Progenitor cell of endocrine pancreas (in vitro differentiated cells): ENCODE results near the gene HBA2. TPM values are rescaled to one million over a fixed set of nuclear protein-coding genes. Genes with fewer than 3 reads are reported as not detected.
"Not testable (repeated sequence)": the region's sequence is repeated elsewhere in the genome, so short reads cannot be mapped to it uniquely, and the experiment has no call there.

ENCODE experiments used
- DNase-seq: peaks from one replicate; pipeline ENCODE4 v3.0.0; 2021; ENCODE audit warnings: low spot score; ENCODE audit not compliant: unreplicated experiment
- H3K27ac Mint-ChIP-seq: 2 replicates; pipeline ENCODE4 v1.8.0; 2021; ENCODE audit warnings: mild to moderate bottlenecking, moderate library complexity, mixed read lengths
- H3K27me3 Mint-ChIP-seq: 2 replicates; pipeline ENCODE4 v1.8.0; 2021; ENCODE audit warnings: mixed read lengths
- H3K36me3 Mint-ChIP-seq: 2 replicates; pipeline ENCODE4 v1.8.0; 2022; ENCODE audit warnings: mixed read lengths; ENCODE audit not compliant: insufficient read depth
- H3K4me1 Mint-ChIP-seq: 2 replicates; pipeline ENCODE4 v1.8.0; 2021; ENCODE audit warnings: low read depth, mixed read lengths
- H3K4me3 Mint-ChIP-seq: 2 replicates; pipeline ENCODE4 v1.8.0; 2021; ENCODE audit warnings: low read depth, mild to moderate bottlenecking, moderate library complexity, mixed read lengths
- H3K9me3 Mint-ChIP-seq: 2 replicates; pipeline ENCODE4 v1.8.0; 2021; ENCODE audit warnings: low read depth, mixed read lengths
- CTCF ChIP-seq: fragments of 200-600 bp; sonication (generic); IDR thresholded peaks from one replicate; pipeline ENCODE4 v1.5.0; 2021; ENCODE audit warnings: antibody characterized with exemption, mild to moderate bottlenecking; ENCODE audit not compliant: unreplicated experiment
- total RNA-seq: library from RNA; stranded (reverse); gene quantifications from 2 replicates; pipeline ENCODE4 v1.2.1, GENCODE V29; 2021

HBA2 gene
- total RNA-seq, 1 donor from 2014 or later: not detected

GRCh38 chr16:166375-167121 is 6.1 kb upstream of the HBA2 start:
- no peak for TF ChIP-seq CTCF
- H3K27me3 Mint-ChIP-seq: peaks cover 67% of the 10 kb centered on the region
- no peaks in the 10 kb centered on the region for H3K4me1 Mint-ChIP-seq
- no peak overlapping the region for H3K27ac Mint-ChIP-seq
- H3K9me3 Mint-ChIP-seq: no peaks in the 10 kb centered on the region
- DNase-seq: no peak
- H3K4me3 Mint-ChIP-seq: no peak overlapping the region
- no peaks in the 10 kb centered on the region for H3K36me3 Mint-ChIP-seq

- Mint-ChIP-seq H3K36me3 (no peaks in the 10 kb centered on the region), H3K4me3 (no peak overlapping the region), H3K9me3 (no peaks in the 10 kb centered on the region), H3K27ac (no peak overlapping the region), H3K27me3 (peaks cover 65% of the 10 kb centered on the region), H3K4me1 (no peaks in the 10 kb centered on the region)
- no peak for DNase-seq
- TF ChIP-seq CTCF: no peak
These were observed 5.5 kb upstream of the HBA2 start for GRCh38 chr16:167122-167690.

GRCh38 chr16:168424-168823 is 4.3 kb upstream of the HBA2 start:
- no peak for TF ChIP-seq CTCF
- no peak for DNase-seq
- Mint-ChIP-seq H3K4me3 (no peak overlapping the region), H3K36me3 (no peaks in the 10 kb centered on the region), H3K27me3 (peaks cover 63% of the 10 kb centered on the region), H3K9me3 (no peaks in the 10 kb centered on the region), H3K4me1 (no peaks in the 10 kb centered on the region), H3K27ac (no peak overlapping the region)

GRCh38 chr16:169014-169413 is 3.7 kb upstream of the HBA2 start:
- Mint-ChIP-seq H3K27ac (no peak overlapping the region), H3K4me3 (no peak overlapping the region), H3K27me3 (peaks cover 68% of the 10 kb centered on the region), H3K36me3 (no peaks in the 10 kb centered on the region), H3K4me1 (no peaks in the 10 kb centered on the region), H3K9me3 (no peaks in the 10 kb centered on the region)
- no peak for DNase-seq
- no peak for TF ChIP-seq CTCF

- not testable (repeated sequence) for H3K4me1 Mint-ChIP-seq, H3K36me3 Mint-ChIP-seq, H3K4me3 Mint-ChIP-seq, DNase-seq, H3K27ac Mint-ChIP-seq, H3K9me3 Mint-ChIP-seq
- peaks cover 76% of the 10 kb centered on the region for H3K27me3 Mint-ChIP-seq
These were observed 2.6 kb upstream of the HBA2 start for GRCh38 chr16:170088-170507.

GRCh38 chr16:170788-171187 is 1.9 kb upstream of the HBA2 start:
- H3K4me1 Mint-ChIP-seq: peaks cover 2% of the 10 kb centered on the region

GRCh38 chr16:173211-173854 is 657 bp downstream of the HBA2 start:
- not testable (repeated sequence) for H3K36me3 Mint-ChIP-seq, H3K4me1 Mint-ChIP-seq, H3K9me3 Mint-ChIP-seq, H3K27ac Mint-ChIP-seq, H3K4me3 Mint-ChIP-seq, DNase-seq
- H3K27me3 Mint-ChIP-seq: peaks cover 67% of the 10 kb centered on the region

More at GRCh38 chr16:170788-171187, 1.9 kb upstream of the HBA2 start:
- Mint-ChIP-seq H3K27ac (no peak overlapping the region), H3K4me3 (no peak overlapping the region), H3K36me3 (no peaks in the 10 kb centered on the region), H3K9me3 (no peaks in the 10 kb centered on the region), H3K27me3 (peaks cover 76% of the 10 kb centered on the region)
- DNase-seq: no peak
- no peak for TF ChIP-seq CTCF
